ENCODE measurements around the gene MED10.

The MED10 gene

GRCh38 chr5:6399980-6400910, 21.9 kb upstream of the MED10 start:
- no peak for DNase-seq

DNA sequence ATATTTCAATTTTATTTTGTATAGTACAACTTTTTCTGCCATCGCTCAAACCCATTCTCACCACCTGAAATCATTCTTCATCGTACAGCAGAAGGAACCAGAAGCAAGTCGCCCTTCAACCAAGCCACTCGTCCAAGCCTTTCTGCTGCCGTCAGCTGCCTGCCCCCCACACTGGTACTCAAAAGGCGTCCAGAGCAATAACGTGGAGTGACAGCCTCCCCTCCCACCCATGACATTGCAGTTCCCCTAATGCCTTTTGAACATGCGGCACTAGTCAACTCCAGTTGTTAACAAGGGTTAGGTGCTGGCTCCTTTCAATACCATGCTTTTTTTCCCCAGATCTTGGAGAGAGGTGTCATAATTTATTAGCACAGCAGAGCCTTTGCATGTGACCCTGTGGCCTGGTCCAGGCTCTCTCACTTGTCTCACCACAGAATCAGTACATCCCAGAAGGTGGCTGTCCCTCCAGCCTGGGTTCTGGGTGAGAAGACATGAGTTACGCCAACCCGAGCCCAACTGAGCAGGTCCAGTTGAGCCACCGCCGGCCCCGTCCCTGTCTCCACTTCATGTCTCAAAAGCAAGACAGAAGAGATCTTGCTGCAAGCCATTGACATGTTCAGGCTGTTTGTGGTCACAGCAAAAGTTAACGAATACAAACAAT, 20.4 kb upstream of the MED10 start:
- DNase-seq = no peak

- DNase-seq = no peak
Measured at GRCh38 chr5:6397536-6398269, 19.4 kb upstream of the MED10 start.

DNA sequence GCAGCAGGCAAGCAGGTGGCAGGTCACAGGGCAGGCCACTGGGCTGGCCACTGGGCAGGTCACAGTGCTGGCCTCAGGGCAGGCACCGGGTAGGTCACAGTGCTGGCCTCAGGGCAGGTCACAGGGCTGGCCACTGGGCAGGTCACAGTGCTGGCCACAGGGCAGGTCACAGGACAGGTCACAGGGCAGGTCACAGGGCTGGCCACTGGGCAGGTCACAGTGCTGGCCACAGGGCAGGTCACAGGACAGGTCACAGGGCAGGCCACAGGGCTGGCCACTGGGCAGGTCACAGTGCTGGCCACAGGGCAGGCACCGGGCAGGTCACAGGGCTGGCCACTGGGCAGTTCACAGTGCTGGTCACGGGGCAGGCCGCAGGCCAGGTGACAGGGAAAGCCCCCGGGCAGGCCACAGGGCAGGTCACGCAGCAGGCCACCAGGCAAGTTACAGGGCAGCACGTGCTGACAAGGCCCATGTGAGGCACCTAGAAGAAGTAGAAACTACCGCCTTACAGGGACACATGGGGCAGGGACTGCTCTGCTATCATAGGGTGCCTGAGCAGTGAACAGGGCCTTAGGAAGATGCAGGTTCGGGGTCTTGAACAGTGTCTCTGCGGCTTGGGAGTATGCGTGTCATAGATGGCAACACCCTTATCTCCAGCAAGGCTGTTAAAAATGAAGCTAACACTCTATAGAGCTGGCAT, 18.6 kb upstream of the MED10 start:
- DNase-seq = no peak

DNA sequence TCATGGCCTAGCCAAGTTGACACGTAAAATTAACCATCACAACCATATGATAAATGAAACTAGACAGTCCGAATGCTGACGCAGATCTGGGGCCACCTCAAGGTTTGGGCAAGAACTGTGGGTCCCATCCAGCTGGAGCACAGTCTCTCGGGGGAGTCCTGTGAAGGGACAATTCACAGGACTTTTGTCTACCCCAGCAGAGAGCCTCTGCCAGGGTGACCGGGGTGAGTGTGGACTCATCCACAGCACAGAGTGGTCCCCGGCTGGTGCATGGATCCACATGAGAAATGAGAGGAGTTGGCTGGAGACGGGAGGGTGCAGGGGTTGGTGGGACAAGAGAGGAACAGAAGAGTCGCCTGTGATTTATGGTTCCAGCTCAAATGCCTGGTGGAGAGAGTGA, 17.7 kb upstream of the MED10 start:
- DNase-seq = no peak

GRCh38 chr5:6395621-6396020, 17.3 kb upstream of the MED10 start:
- no peak for DNase-seq

- DNase-seq = no peak
Measured at GRCh38 chr5:6395102-6395445, 16.7 kb upstream of the MED10 start.

DNA sequence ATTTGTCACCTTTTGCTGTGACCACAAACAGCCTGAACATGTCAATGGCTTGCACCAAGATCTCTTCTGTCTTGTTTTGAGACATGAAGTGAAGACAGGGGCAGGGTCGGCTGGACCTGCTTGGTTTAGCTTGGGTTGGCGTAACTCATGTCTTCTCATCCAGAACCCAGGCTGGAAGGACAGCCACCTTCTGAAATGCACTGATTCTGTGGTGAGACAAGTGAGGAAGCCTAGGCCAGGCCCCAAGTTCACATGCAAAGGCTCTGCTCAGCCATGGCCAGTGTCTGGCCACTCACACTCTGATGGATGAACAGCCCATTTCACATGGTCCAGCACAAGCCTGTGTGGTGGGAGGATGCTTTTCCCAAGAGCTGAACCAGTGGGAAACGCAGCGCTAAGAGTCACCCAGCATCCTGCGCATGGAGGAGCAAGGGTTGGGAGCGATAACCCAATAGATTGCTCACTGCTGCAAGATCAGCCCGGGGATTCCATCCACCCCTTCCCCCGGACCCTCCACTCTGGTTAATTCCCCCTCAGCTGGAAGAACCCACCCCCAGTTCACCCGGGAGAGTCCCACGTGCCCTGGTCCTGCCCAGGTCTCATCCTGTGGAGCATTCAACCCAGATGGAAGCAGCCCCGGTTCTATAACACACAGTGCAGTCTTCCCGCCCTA, 16.2 kb upstream of the MED10 start:
- DNase-seq = no peak

- DNase-seq = no peak
Measured at GRCh38 chr5:6393596-6394194, 15.3 kb upstream of the MED10 start.

DNA sequence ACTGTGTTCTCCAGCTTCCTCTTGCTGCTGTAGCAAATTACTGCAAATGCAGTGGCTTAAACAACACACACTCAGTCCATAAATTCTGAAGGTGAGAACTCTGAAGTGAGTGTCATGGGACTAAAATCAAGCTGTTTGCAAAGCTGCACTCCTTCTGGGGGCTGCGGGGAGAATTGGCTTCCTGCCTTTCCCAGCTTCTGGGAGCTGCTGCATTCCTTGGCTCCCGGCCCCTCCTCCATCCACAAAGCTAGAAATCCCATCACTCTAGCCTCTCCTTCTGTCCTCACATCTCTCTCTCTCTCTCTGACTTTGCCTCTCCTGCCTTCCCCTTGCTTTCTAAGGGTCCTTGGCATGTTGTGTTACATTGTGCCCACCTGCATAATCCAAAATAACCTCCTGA, 14.2 kb upstream of the MED10 start:
- no peak for DNase-seq

DNA sequence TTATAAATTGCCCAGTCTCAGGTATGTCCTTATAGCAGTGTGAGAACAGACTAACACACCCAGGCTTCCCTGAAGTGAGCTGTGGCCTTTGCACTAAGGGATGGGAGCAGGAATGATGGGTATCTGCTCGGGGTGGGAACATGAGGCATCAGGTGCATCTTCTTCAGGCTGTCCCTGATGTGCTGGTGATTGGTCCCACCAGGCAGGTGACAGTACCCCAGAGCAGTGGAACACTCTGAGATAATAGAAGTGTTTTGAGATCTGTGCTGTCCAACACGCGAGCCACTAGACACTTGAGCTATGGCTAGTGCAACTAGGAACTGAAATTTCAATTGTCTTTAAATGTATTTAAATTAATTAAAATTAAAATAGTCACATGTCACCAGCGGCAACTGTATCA, 12.8 kb upstream of the MED10 start:
- DNase-seq = no peak

DNA sequence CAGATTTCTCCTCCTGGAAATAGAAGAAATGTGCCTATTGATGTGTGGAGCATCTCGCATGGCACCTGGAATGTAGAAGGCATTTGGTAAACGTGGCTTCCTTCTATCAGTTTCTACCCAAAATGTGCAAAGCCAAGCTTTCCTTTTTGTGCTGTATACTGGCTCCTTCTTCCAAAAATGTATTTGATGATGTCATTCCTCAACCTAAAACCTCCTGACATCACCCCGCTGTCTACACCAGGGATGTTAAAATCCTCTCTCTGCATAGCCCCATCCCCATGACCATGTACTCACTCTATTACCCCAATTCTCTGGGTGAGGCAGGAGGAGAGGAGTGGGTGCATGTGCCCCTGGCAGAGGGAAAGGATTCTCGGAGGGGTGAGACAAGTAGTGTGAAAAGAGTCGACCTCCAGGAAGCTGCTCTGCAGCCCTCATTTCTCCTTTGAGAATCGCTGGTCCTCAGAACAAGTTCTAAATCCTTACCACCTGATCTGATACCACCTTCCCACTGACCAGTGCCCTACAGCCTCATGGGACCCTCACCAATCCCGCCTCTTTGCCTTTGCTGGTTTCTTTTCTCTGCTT, 11.7 kb upstream of the MED10 start:
- DNase-seq = no peak

GRCh38 chr5:6389397-6389796, 11.1 kb upstream of the MED10 start:
- DNase-seq = no peak

- no peak for DNase-seq
Measured at GRCh38 chr5:6387970-6388369, 9.6 kb upstream of the MED10 start.

DNA sequence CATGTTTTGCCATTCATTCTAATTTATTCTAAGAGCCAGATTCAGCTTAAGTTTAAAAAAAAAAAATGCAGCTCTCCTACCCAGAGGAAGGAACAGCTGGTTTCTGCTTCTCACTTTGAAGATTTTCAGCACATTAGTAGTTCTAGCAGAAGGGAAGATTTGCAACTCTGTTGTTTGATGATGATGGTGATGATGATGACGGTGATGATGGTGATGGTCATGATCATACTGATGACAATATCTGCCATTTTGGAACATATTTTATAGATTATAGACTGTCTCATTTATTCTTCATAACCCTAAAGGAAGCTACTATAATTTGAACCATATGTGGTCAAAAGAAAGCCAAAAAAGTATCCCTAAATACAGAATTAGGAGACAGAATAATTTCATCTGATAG, 7.9 kb upstream of the MED10 start:
- no peak for DNase-seq

DNA sequence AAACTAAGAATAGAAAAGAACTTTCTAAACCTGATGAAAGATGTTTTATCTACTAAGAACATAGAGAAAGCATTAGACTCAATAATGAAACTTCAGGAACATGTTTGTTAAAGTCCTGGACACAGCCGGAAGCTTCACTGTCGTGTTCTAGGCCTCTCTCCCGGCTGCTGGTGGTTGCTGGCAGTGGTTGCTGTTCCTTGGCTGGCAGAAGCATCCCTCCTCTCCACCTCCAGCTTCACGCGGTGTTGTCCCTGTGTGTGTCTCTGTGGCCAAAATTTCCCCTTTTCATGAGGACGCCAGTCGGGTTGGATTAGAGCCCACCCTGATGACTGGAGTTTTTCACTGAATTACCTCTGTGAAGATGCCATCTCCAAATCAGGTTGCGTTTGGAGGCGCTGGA, 6.5 kb upstream of the MED10 start:
- no peak for DNase-seq

DNA sequence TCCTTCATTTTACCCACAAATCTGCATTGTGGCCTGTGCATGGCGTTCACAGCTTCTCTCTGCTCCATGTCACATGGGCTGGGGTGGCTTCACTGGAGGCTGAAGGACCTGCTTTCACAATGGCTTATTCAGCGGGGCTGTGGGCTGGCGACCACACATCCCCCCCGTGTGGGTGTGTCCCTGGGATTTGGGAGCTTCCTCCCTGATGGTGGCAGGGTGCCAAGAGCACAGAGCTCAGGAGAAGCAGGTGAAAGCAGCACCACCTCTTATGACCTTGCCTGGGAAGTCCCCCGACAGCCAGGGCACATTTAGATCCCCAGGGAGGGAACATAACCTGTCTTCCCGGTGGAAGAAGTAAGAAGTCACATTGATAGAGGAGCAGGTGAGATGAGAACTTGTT, 5.0 kb upstream of the MED10 start:
- no peak for DNase-seq

DNA sequence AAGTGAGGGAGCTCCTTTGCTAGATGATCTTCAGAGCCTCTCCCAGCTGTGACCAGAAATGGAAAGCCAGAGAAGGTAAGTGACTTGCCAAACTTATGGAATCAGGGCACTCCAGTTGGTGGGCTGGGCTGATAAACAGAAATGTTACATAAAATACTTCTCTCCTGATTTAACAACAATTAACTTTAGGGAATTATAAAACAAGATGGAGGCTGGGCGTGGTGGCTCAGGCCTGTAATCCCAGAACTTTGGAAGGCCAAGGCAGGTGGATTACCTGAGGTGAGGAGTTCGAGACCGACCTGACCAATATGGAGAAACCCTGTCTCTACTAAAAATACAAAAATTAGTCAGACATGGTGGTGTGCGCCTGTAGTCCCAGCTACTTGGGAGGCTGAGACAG, 899 bp upstream of the MED10 start:
- DNase-seq = no peak

DNA sequence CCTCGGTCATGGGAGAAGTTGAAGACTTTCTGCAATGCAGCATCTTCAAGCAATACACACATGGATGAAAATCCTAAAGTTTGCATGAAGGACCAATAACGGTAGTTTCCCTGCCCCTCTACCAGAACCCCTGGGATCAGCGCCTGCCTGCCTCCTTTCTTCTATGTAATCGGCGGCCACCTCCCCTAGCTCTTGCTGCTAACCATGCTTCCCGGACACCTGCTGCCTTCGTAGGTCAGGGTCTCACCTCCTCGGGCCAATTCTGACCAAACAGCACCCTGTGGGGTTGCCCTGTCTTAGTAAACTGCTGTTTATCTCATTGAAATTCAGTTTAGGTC, 388 bp upstream of the MED10 start:
- DNase-seq = no peak

DNA sequence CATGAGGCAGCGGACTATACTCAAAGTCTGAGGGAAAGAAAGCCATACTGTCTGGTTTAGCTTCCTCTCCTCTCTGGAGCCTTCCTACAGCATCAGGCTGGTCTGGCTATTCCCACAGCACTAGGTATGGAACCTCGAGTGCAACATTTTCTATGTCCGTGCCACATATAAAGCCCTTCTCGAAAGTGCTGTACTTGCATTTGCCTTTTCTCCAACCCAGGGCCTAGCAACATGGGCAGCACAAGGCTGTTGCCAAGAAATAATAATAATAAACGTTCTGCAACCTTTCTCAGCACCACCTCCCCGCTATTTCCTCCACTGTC, 804 bp downstream of the MED10 start:
- DNase-seq = no peak

DNA sequence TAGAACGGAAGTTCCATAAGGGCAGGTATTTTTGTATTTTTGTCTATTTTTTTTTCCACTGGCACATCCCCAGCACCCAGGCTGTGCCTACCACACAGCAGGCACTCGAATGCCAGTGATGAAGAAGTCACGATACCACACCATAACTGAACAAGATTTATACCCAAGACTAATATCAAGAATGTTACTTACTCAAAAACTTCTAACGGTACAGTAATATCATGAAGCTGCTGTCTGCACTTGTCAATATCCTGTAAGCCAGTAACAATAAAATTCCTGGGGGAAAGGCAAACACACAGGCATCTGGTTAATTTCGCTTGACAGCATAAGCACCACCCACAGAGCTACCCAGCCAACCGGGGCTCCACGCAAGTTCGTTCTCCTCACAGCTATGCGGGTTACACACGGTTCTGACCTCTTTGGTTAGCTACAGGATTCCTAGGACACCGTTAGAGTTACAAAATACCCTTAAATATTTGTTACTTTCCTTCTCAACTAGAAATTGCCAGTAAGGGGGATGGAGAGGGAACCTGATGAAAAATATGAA, 1.3 kb downstream of the MED10 start:
- no peak for DNase-seq

Data from hypothalamus (tissue), 51 donors.